Neural cell (in vitro differentiated cells): Measurements from ENCODE around the gene SNX15. TPM values are rescaled to one million over a fixed set of nuclear protein-coding genes. Genes with fewer than 3 reads are reported as not detected.

Experiments used
- H2AFZ ChIP-seq: fragments of 200-600, 300-800 bp; sonication (generic), shearing (Covaris generic); 2 replicates; pipeline ENCODE4 v1.6.0; 2014; ENCODE audit warnings: low read depth, mild to moderate bottlenecking, antibody characterized with exemption, low read length, moderate library complexity
- H3F3A ChIP-seq: fragments of 200-600 bp; shearing (Covaris generic); 2 replicates; pipeline ENCODE4 v1.6.1; 2016; ENCODE audit warnings: mild to moderate bottlenecking, moderate library complexity, mixed read lengths, antibody characterized with exemption, low read length; ENCODE audit not compliant: insufficient read depth, poor library complexity, severe bottlenecking
- H3K27ac ChIP-seq: fragments of 200-600, 300-800 bp; sonication (generic), shearing (Covaris generic); 2 replicates; pipeline ENCODE4 v1.5.1; 2014; ENCODE audit warnings: mild to moderate bottlenecking, low read length, moderate library complexity
- H3K27me3 ChIP-seq: fragments of 300-800, 200-600 bp; sonication (generic), shearing (Covaris generic); 2 replicates; pipeline ENCODE4 v1.6.0; 2014; ENCODE audit warnings: mild to moderate bottlenecking, low read depth, low read length, moderate library complexity; ENCODE audit not compliant: insufficient read depth
- H3K36me3 ChIP-seq: fragments of 300-800, 200-600 bp; sonication (generic), shearing (Covaris generic); 2 replicates; pipeline ENCODE4 v1.5.1; 2014; ENCODE audit warnings: mild to moderate bottlenecking, antibody characterized with exemption, low read length, moderate library complexity; ENCODE audit not compliant: insufficient read depth
- H3K4me2 ChIP-seq: fragments of 300-800, 200-600 bp; sonication (generic), shearing (Covaris generic); 2 replicates; pipeline ENCODE4 v1.6.0; 2014; ENCODE audit warnings: mild to moderate bottlenecking, low read length
- H3K4me3 ChIP-seq: fragments of 300-800, 200-600 bp; sonication (generic), shearing (Covaris generic); 2 replicates; pipeline ENCODE4 v1.5.1; 2014; ENCODE audit warnings: mild to moderate bottlenecking, low read length, moderate library complexity
- H3K79me2 ChIP-seq: fragments of 200-600 bp; shearing (Covaris generic); replicated peaks from 2 replicates; pipeline ENCODE4 v1.6.0; 2014; ENCODE audit warnings: mild to moderate bottlenecking, low read length, moderate library complexity; ENCODE audit not compliant: insufficient read depth
- H3K9ac ChIP-seq: fragments of 300-800, 200-600 bp; sonication (generic), shearing (Covaris generic); 2 replicates; pipeline ENCODE4 v1.6.1; 2016; ENCODE audit warnings: mild to moderate bottlenecking, low read length, mixed read lengths
- H3K9me2 ChIP-seq: fragments of 200-600 bp; shearing (Covaris generic); 2 replicates; pipeline ENCODE4 v1.6.1; 2016; ENCODE audit warnings: mild to moderate bottlenecking, low read length, mixed read lengths; ENCODE audit not compliant: insufficient read depth
- H3K9me3 ChIP-seq: fragments of 200-600, 300-800 bp; sonication (generic), shearing (Covaris generic); 2 replicates; pipeline ENCODE4 v1.6.1; 2016; ENCODE audit warnings: mild to moderate bottlenecking, mixed run types, low read length, moderate library complexity, mixed read lengths
- H4K20me1 ChIP-seq: fragments of 200-600 bp; shearing (Covaris generic); 2 replicates; pipeline ENCODE4 v1.6.1; 2016; ENCODE audit warnings: mild to moderate bottlenecking, mixed run types; ENCODE audit not compliant: insufficient read depth
- EP300 ChIP-seq: fragments of 450-650 bp; conservative IDR thresholded peaks from 2 replicates; pipeline ENCODE4 v1.6.1; 2014; ENCODE audit warnings: antibody characterized with exemption, mild to moderate bottlenecking, moderate library complexity; ENCODE audit not compliant: poor library complexity, severe bottlenecking
- EZH2 ChIP-seq: fragments of 200-600, 300-800 bp; shearing (Covaris generic), sonication (generic); IDR thresholded peaks from 2 replicates; pipeline ENCODE4 v1.6.1; 2014; ENCODE audit warnings: antibody characterized with exemption, low read length, borderline replicate concordance, mild to moderate bottlenecking; ENCODE audit not compliant: insufficient read depth, poor library complexity, severe bottlenecking
- MXI1 ChIP-seq: fragments of 450-650 bp; conservative IDR thresholded peaks from 2 replicates; pipeline ENCODE4 v1.6.1; 2014; ENCODE audit warnings: antibody characterized with exemption, mild to moderate bottlenecking; ENCODE audit not compliant: poor library complexity, severe bottlenecking
- POLR2AphosphoS5 ChIP-seq: IDR thresholded peaks from 2 replicates; pipeline ENCODE4 v1.6.1; 2012
- RAD21 ChIP-seq: fragments of 450-650 bp; conservative IDR thresholded peaks from 2 replicates; pipeline ENCODE4 v1.6.1; 2014; ENCODE audit warnings: antibody characterized with exemption, mild to moderate bottlenecking, moderate library complexity
- SMC3 ChIP-seq: fragments of 450-650 bp; conservative IDR thresholded peaks from 2 replicates; pipeline ENCODE4 v1.6.1; 2014; ENCODE audit warnings: antibody characterized with exemption, mild to moderate bottlenecking, moderate library complexity; ENCODE audit not compliant: poor library complexity
- TAF1 ChIP-seq: IDR thresholded peaks from 2 replicates; pipeline ENCODE4 v1.6.1; 2012; ENCODE audit warnings: low read depth
- polyA plus RNA-seq: library from polyadenylated mRNA; depleted of rRNA; stranded (reverse); fragments of >200 nt; gene quantifications from 2 replicates; pipeline ENCODE4 v1.2.3, GENCODE V29; 2014
- TF ChIP-seq, protein P1 (sequence below): IDR thresholded peaks from 2 replicates; pipeline ENCODE4 v1.6.1; 2012; ENCODE audit warnings: borderline replicate concordance
- TF ChIP-seq, protein P2 (sequence below): fragments of 450-650 bp; IDR thresholded peaks from 2 replicates; pipeline ENCODE4 v1.5.1; 2014; ENCODE audit warnings: antibody characterized with exemption, mild to moderate bottlenecking, moderate library complexity; ENCODE audit not compliant: poor library complexity, severe bottlenecking

Gene SNX15
- polyA plus RNA-seq, 1 donor from 2014 or later = 11.2 TPM

DNA sequence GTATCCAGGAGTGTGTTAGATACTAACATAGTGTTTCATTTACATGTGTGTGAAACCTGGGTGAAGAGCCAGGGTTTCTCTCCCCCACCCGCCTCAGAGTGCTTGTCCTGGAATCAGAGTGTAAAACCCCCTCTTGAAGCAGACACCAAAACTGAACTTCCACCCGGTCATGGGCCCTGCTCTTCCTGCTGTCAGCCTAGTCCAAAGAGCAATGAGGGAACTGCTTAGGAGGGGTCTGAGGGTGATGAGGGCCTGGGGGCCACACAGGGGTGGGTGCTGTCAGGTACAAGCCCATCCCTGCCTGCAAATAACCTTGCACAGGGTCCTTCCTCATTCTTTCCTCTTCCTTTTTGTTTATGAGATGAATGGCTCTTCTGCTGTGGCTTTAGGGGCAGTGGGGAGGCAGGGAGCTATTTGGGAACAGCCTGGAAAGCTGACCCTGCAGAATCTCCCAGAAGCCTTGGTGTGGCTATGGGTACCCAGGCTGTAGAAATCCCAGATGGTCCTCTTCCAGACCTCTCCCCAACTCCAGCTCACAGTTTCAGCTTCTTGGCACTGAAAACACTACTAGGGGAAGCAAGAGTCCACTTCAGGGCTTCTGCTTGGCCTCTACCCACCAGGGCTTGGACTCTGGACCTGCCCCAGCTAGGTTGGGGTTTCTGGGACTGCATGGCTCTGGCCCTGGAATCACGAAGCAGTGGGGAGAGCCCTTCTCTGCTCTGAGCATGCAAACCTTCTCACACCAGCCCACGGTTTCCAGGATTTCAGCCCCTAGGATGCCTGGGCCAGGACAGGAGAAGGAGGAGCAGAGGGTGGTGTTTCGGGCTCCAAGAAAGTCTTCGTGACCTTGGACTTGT, 39.0 kb upstream of the SNX15 start:
- H2AFZ ChIP-seq = no peak overlapping the region
- H3K4me3 ChIP-seq = no peak overlapping the region
- no peaks in the 10 kb centered on the region for H3K79me2 ChIP-seq
- no peaks in the 10 kb centered on the region for H3F3A ChIP-seq
- H3K9ac ChIP-seq = no peak overlapping the region
- no peaks in the 10 kb centered on the region for H4K20me1 ChIP-seq
- no peaks in the 10 kb centered on the region for H3K36me3 ChIP-seq
- H3K9me2 ChIP-seq = no peaks in the 10 kb centered on the region
- no peaks in the 10 kb centered on the region for H3K27me3 ChIP-seq
- no peak overlapping the region for H3K4me2 ChIP-seq
- TF ChIP-seq, protein P1, sequence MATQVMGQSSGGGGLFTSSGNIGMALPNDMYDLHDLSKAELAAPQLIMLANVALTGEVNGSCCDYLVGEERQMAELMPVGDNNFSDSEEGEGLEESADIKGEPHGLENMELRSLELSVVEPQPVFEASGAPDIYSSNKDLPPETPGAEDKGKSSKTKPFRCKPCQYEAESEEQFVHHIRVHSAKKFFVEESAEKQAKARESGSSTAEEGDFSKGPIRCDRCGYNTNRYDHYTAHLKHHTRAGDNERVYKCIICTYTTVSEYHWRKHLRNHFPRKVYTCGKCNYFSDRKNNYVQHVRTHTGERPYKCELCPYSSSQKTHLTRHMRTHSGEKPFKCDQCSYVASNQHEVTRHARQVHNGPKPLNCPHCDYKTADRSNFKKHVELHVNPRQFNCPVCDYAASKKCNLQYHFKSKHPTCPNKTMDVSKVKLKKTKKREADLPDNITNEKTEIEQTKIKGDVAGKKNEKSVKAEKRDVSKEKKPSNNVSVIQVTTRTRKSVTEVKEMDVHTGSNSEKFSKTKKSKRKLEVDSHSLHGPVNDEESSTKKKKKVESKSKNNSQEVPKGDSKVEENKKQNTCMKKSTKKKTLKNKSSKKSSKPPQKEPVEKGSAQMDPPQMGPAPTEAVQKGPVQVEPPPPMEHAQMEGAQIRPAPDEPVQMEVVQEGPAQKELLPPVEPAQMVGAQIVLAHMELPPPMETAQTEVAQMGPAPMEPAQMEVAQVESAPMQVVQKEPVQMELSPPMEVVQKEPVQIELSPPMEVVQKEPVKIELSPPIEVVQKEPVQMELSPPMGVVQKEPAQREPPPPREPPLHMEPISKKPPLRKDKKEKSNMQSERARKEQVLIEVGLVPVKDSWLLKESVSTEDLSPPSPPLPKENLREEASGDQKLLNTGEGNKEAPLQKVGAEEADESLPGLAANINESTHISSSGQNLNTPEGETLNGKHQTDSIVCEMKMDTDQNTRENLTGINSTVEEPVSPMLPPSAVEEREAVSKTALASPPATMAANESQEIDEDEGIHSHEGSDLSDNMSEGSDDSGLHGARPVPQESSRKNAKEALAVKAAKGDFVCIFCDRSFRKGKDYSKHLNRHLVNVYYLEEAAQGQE = no peak
- TF ChIP-seq EZH2 (no peak), RAD21 (no peak), SMC3 (no peak), TAF1 (no peak), EP300 (no peak), MXI1 (no peak), POLR2AphosphoS5 (no peak)
- TF ChIP-seq, protein P2, sequence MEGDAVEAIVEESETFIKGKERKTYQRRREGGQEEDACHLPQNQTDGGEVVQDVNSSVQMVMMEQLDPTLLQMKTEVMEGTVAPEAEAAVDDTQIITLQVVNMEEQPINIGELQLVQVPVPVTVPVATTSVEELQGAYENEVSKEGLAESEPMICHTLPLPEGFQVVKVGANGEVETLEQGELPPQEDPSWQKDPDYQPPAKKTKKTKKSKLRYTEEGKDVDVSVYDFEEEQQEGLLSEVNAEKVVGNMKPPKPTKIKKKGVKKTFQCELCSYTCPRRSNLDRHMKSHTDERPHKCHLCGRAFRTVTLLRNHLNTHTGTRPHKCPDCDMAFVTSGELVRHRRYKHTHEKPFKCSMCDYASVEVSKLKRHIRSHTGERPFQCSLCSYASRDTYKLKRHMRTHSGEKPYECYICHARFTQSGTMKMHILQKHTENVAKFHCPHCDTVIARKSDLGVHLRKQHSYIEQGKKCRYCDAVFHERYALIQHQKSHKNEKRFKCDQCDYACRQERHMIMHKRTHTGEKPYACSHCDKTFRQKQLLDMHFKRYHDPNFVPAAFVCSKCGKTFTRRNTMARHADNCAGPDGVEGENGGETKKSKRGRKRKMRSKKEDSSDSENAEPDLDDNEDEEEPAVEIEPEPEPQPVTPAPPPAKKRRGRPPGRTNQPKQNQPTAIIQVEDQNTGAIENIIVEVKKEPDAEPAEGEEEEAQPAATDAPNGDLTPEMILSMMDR = no peak
- H3K9me3 ChIP-seq = no peaks in the 10 kb centered on the region
- H3K27ac ChIP-seq = no peak overlapping the region

DNA sequence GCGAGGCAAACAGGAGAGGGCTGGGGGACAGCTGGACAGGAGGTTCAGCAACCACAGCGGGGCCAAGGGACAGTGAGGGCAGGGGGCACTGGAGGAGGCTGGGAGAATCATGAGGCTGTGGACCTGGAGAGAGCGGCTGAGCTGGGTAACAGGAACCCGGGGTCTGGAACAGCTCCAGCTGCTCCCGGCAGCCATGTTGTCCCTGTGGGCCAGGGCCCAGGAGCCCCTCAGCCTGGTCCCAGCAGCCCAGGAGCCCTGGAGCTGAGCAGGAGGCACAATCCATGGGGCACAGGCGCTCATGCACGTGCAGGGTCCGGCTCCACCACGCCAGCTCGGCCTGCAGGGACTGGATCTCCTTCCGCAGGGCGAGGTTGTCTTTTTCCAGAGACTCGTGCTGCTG, 37.8 kb upstream of the SNX15 start:
- Histone ChIP-seq H4K20me1 (no peaks in the 10 kb centered on the region), H3K27me3 (no peaks in the 10 kb centered on the region), H3K79me2 (no peaks in the 10 kb centered on the region), H3F3A (no peaks in the 10 kb centered on the region), H2AFZ (no peak overlapping the region), H3K9me3 (no peaks in the 10 kb centered on the region), H3K4me2 (no peak overlapping the region), H3K9me2 (no peaks in the 10 kb centered on the region), H3K27ac (no peak overlapping the region), H3K36me3 (no peaks in the 10 kb centered on the region), H3K9ac (no peak overlapping the region), H3K4me3 (no peak overlapping the region)
- no peak for TF ChIP-seq EZH2
- no peak for TF ChIP-seq TAF1
- TF ChIP-seq MXI1 = no peak
- no peak for TF ChIP-seq RAD21
- TF ChIP-seq POLR2AphosphoS5 = no peak
- TF ChIP-seq, protein P1 = no peak
- TF ChIP-seq, protein P2 = no peak
- TF ChIP-seq EP300 = no peak
- no peak for TF ChIP-seq SMC3
